NCI-H460 (cell line): ENCODE measurements around the gene ZBTB7B. TPM values are rescaled to one million over a fixed set of nuclear protein-coding genes. Genes with fewer than 3 reads are reported as not detected.
"Not testable (repeated sequence)": the region's sequence is repeated elsewhere in the genome, so short reads cannot be mapped to it uniquely, and the experiment has no call there.

ENCODE experiments used
- DNase-seq: peaks from one replicate; pipeline ENCODE4 v3.0.0-alpha.2; 2016; ENCODE audit warnings: low read depth; ENCODE audit errors: extremely low read depth
- total RNA-seq: library from RNA; depleted of rRNA; stranded (reverse); fragments of >200 nt; shearing (Covaris generic); gene quantifications from 2 replicates; pipeline ENCODE4 v1.2.3, GENCODE V29; 2014

ZBTB7B gene
- total RNA-seq, 1 experiment from 2014 or later, result 52.8 TPM

DNA sequence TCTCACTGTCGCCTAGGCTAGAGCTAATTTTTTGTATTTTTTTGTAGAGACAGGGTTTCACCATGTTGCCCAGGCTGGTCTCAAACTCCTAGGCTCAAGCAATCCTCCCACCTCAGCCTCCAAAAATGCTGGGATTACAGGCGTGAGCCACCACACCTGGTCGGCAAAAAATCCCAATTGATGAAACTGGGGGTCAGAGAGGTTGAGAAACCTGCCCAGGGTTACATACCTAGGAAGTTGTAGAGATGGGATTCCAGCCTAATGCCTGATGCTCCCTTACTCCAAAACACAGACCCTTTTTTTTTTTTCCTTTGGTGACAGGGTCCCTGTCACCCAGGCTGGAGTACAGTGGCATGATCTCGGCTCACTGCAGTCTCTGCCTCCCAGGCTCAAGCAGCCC lies 15.9 kb upstream of the ZBTB7B start:
- not testable (repeated sequence) for DNase-seq

- no peak for DNase-seq
Observed at GRCh38 chr1:154987326-154987725, 15.3 kb upstream of the ZBTB7B start.

DNA sequence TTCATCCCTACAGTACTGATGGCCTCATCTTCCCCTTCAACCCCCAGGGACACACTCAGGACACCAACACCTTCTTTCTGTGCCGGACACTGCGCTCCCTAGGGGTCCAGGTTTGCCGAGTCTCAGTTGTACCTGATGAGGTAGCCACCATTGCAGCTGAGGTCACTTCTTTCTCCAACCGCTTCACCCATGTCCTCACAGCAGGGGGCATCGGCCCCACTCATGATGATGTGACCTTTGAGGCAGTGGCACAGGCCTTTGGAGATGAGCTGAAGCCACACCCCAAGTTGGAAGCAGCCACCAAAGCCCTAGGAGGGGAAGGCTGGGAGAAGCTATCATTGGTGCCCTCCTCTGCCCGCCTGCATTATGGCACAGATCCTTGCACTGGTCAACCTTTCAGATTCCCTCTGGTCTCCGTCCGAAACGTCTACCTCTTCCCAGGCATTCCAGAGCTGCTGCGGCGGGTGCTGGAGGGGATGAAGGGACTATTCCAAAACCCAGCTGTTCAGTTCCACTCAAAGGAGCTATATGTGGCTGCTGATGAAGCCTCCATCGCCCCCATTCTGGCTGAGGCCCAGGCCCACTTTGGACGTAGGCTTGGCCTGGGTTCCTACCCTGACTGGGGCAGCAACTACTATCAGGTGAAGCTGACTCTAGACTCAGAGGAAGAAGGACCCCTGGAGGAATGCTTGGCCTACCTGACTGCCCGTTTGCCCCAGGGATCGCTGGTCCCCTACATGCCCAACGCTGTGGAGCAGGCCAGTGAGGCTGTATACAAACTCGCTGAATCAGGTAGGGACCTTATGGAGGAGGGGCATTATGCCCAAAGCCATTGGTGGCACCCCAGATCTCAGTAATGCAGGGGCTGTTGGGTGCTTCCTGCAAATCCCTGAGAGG lies 14.3 kb upstream of the ZBTB7B start:
- DNase-seq, result no peak

- DNase-seq, result no peak
Observed at GRCh38 chr1:154989195-154989860, 13.3 kb upstream of the ZBTB7B start.

DNA sequence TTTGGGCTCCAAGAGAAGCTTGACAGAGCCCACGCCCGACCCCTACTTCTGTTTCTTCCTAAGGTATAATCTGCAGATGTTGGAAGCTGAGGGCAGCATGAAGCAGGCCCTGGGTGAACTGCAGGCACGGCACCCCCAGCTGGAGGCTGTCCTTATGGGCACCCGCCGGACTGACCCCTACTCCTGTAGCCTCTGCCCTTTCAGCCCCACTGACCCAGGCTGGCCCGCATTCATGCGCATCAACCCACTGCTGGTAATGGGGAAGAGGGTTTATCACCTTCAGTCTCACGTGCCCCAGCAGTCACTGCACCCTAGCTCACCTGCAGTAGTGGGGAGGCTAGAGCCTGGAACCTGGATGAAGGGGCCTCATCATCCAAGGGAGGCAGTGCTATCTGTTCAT lies 12.3 kb upstream of the ZBTB7B start:
- no peak for DNase-seq

DNA sequence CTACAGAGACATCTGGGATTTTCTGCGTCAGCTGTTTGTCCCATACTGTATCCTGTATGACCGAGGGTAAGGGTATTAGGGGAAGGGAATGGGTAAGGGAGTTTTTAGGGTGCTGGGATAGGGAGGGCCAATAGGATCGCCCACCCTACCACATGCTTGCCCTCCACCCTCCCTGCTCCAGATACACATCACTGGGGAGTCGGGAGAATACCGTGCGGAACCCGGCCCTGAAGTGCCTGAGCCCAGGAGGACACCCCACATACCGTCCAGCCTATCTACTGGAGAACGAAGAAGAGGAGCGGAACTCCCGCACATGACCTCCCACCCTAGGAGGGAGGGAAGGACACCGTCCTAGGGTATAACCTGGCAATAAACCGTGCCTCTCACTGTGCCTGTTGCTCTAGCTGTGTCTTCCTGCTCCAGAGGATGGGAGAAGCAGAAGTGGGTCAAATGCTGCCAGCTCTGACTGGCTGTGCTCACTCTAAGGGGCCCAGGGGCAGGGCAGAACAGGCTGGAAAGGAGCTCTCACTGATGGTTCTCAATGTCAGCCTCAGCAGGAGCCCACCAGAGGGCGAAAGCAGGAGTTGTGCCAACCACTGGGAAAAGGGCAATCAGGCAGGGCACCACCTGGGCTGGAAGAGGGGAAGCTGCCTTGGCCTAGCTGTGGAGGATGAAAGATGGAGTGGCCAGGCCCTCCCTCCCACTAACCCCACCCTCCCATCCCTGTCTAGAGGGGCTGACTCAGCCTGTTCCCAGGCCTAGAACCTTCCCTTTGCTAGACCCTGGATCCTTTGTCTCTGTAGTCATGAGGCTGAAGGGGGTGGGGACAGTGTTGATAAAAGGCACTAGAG lies 9.7 kb upstream of the ZBTB7B start:
- DNase-seq, result no peak

DNA sequence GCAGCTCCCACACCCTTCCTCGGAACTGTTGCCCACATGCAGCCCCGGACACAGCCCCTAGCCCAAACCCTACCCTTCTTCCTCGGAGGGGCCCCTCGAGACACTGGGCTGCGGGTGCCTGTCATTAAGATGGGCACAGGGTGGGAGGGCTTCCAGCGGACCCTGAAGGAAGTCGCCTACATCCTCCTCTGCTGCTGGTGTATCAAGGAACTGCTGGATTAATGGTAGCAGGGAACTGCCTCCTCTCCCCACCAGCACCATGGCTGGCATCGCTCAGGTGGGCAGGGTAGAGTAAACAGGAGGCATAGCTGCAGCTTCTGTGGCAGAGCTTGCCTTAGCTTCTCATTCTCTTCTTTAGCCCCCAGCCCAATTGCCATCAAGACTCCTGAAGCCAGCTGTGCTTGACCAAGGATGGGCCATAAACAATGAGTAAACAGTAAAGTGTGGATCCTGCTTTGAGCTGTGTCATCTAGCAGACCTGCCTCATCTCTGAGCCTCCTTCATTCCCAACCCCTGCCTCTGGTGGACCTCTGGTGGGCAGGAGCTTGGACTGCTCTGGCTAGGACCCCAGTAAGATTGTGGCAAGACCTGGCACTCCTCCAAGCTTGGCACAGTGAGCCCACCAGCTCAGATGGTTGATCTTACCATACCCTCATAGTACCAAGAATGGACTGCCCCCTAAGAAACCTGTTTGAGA lies 8.9 kb upstream of the ZBTB7B start, which contains the start of gene LENEP:
TSS of gene LENEP (plus strand) at position 15 of the 697 bp plus-strand sequence. CDS start at position 37, 22 bp downstream.
- no peak for DNase-seq

DNA sequence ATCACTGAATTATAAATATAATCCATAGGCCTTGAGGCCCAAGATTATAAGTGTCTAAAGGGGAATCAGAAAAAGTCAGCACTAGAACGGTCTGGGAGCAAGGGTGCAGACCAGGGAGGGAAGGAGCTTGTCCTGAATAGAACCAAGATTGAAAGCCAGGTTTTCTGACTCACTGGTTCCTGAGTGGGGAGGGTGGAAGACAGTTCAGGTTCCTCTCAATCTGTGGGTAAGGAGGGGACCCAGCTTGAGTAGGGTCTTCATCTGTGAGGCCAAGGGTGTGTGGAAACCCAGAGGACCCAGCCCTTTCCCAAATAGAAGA lies 8.4 kb upstream of the ZBTB7B start:
- no peak for DNase-seq

DNA sequence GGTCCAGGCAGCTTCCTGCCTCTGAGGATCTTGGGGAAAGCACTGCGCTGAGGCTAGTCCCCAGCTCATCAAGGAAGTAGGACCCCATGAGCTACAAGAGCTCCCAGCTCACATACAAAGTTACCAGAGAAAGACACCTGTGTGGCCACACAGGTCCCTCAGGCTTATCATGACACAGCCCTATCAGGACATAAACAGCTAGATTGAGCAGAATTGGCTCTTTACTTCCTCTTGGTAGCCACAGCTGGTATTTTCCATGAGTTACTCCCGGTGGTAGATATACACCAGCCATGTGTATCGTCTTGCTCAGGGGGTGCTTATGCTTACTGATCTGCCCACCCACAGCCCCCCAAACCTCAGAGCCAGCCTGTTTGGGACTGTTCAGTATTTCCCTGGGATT lies 8.0 kb upstream of the ZBTB7B start:
- no peak for DNase-seq

- DNase-seq, result peak; percentile 78
Observed at GRCh38 chr1:154995301-154995983, 7.2 kb upstream of the ZBTB7B start.

- DNase-seq, result no peak
Observed at GRCh38 chr1:154996966-154997701, 5.5 kb upstream of the ZBTB7B start.

DNA sequence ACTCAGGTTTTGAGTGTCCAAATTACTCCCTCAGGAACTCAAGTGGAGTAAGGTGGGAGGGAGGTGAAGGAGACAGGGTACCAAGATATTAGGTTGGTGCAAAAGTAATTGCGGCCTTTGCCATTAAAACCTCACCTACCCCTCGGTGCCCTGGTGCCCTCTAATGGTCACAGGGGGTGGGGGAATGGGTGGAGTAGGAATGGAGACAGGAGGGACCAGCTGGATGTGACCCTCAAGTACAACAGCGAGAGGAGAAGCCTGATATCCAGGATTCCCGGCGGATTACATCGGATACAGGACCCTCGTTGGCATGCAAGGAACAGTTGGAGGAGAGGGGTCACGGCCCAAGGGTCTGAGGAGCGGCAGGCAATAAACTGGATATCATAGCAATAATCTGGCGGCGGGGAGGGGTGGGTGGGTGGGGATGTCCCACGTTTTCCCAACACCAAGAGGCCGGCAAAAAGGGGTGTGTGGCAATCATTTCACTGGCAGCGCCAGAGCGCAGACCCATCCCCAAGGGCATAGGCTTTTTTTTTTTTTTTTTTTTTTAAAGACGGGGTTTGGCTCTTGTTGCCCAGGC lies 4.3 kb upstream of the ZBTB7B start:
- DNase-seq, result no peak

DNA sequence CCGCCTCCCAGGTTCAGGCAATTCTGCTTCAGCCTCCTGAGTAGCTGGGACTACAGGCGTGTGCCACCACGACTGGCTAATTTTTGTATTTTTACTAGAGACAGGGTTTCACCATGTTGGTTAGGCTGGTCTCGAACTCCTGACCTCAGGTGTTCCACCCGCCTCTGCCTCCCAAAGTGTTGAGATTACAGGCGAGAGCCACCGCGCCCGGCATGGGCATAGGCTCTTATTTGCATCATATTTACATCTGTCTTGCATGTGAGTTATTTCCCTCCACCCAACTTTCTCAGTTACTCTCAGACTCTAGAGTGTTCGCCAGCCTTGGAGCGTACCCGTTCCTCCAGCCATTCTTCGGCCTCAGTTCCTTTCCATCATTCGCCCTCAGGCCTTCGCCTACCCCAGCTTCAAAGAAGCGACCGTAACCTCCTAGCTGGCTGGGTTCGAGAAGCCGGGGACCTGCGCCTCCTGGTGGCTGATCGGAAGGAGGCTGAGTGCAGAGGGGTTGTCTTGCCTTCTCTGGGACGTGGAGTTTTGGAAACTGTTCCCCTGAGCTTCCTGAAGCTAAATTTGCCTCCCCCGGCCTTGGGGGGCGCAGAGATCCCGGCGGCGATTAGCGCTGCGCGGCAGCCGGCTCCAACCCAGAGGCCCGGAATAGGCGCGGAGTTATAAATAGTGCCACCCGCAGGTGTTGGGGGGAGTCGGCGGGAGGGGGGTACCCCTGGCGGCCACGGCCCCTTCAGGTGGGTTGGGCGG lies 3.6 kb upstream of the ZBTB7B start:
- DNase-seq, result peak; percentile 77

GRCh38 chr1:154999571-155000410 lies 2.8 kb upstream of the ZBTB7B start:
- DNase-seq, result no peak

DNA sequence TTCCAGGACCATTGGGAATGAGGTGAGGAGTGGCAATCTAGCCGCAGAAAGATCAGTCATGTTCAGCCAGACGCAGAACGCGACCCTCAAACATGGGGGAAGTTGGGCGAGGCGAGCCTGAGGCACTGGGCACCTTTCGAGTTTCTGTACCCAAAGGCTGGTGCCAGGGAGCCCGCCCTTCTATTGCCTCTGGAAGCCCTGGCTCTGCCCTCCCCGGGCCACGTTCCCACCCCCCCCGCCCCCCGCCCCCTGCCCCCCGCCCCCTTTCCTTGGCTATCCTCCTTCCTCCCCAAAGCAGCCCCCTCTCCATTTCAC lies 2.2 kb upstream of the ZBTB7B start:
- no peak for DNase-seq

- DNase-seq, result peak; percentile 92
Observed at GRCh38 chr1:155000726-155001424, 1.7 kb upstream of the ZBTB7B start.

DNA sequence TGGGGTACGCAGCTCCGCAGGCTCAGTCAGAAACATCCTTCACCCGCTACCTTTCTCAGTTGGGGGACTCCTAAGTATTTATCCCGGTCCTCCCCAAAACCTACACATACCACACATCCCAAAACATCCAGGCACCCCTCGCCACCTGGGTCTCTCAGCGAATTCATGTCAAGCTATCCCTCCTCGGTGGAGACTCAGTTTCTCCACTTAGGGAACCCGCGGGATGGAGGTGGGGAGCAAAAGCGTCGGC lies 1.3 kb upstream of the ZBTB7B start:
- no peak for DNase-seq
